ENCODE results near the gene TGFBR3.

TGFBR3 gene

DNA sequence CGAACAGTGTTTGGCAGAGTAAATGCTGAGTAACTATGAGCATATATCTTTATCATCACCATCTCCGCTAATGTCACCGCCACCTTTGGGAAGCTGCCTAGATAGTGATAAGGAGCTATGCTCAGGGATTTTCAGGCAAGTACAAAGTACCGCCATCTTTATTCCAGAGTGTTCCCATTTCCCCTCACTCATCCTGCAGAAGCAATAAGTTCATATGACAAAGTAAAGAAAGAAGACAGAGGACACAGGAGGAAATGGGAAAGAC is 89.6 kb downstream of the TGFBR3 start:
- no peak for DNase-seq

DNA sequence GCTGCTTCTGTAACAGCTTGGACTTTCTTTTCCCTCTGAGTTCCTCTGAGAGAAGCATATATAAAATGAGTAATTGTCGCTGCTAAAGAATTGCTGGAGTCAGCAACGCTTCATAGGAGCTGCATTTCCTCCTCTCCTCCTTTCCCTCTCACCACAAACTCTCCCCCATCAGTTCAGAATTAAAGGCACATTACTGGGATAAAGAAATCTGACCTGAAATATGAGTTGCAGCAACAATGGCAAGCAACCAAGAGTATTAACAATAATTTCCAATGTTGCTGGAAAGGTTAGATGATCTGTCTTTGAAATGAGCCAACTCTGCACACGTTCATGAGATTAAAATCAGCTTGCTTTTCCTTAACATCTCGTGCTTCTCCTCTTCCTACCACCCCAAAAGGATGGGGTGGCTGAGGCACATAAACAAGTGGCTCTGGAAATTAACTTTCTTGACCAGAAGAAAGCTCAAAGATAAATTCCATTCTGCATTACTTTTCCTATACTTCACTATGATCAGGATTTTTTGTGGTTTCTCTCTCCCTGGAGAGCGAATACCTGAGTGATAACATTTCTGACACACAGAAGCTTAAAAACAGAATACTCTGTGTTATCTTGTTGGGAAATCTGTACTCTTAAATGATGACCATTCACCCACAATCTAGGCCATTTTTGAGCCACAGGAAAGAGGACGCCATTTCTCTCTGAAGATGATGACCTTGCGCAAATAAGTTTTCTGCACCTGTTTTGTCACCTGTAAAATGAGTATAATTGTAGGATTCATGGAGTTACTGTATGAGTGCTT is 90.2 kb downstream of the TGFBR3 start:
- no peak for DNase-seq

DNA sequence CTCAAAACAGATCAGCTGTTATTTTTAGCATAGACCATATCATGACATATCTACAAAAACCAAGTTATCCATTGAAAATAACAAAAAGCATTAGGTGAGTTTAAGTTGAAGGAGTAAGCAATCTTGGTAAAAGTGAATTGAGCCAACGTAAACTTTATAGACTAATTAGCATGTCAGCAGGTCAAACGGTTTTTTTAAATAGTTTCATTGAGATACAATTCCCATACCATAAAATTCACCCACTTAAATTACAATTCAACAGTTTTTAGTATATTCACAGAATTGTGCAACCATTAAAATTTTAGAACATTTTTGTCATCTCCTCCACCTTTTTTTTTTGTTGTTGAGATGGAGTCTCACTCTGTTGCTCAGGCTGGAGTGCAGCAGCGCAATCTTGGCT is 92.1 kb downstream of the TGFBR3 start:
- no peak for DNase-seq

DNA sequence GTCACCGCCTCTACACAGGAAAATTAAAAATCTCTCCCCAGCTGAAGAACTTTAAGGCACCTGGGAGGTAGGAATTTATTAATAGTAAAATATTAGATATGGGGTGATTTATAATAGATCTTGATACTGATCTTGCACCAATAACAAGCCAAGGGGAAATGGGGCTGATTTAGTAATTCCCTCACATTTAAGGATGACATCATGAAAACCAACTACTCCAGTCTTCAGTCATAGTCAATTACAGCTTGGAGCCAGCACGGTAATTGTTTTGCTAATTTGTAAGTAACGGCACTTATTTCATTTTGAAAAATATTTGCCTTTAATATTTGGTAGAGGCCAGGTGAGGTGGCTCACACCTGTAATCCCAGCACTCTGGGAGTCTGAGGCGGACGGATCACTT is 92.8 kb downstream of the TGFBR3 start:
- no peak for DNase-seq

DNA sequence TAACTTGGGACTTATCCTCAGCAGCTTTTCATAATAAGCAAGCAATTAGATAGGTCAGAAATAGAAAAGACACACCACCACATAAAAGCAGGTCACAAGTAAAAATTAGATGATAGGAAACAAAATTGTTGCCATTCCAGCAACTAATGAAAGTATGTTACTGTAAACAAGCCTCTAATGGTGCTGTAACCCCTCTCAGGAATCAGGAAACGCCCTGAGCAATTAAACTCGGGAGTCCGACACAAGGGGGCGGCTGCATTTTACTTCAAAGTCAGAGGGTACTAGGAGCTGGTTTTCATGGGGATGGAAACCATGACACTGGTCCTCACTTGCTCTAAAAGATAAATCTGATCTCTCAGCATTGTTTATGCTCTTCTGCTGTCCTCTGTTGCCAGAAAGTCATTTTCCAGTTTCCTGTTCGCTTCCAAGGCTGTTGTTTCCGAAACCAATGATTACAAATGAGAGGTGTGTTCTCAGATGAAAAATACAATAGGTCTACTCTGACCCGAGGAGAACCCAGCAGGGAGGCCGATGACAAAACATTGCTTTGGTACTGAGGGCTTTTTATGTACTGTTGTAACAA is 93.4 kb downstream of the TGFBR3 start:
- DNase-seq = no peak

DNA sequence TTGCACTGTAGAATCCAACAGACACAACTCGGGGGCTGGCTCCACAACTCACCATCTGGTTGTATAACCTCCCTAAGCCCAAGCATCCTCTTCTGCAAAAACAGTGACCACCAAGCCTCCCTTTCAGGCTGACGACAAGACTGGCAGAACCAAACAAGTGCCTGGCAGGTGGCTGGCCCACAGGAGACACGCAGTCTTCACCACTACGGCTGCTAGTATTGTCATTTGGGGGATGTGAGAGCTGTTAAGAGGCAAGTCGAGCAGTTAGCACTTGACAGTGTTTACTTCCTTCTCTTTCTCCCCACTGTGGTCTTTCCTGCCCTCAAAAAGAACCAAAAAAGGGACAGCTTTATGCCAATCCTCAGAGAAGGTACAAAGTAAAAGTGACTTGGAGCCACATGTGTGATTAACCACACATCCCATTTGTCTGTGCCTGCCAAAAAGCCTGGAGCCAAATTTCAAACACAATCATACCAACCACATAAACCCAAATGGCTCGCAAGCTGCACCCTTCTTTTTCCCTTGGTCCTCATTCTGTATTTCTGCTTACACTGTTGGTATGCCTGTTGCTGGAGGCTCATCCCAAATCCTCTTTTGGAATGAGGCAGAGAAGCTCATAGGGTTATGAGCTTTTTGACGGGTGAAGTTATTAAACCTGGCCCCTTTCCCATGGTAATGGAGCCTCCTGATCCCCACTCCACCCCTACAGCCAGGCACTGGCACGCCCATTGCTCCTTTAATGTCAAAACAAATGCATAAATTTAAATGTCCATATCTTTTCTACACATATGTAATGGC is 94.1 kb downstream of the TGFBR3 start:
- DNase-seq = no peak

DNA sequence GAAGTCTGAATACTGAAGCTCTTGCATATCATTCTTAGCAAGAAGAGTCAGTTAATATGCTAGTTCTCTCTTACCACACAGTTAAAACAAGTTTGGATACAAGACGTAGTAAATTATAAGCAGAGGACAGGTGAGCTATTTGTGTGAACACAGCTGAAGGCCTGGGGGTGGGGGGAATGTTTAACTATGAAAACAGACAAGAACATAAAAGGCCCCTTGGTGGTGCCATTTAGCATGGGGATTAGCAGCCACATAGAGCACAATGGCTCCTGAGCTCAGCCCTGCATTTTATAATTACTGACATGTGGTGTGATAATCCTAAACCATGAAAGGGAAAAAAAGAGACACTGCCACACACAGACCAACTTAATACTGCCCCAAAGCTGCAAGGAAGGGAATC is 94.8 kb downstream of the TGFBR3 start:
- DNase-seq = no peak

DNA sequence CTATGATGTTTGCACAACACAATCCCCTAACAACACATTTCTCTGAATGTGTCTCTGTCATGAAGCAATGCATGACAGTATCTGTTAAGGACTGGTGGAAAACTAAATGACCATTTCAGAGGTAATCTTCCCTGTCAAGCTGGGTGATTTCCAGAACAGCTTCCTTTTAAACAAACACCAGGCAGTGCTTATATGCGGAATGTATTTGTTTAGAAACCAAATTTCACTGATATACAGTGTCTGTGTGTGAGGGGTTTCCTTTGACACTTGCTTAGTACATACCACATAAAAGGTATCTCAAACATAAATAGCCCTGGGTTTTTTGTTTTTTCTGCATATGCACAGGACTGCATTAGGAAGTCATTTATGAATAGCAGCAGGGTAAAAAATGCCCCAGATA is 95.6 kb downstream of the TGFBR3 start:
- no peak for DNase-seq

DNA sequence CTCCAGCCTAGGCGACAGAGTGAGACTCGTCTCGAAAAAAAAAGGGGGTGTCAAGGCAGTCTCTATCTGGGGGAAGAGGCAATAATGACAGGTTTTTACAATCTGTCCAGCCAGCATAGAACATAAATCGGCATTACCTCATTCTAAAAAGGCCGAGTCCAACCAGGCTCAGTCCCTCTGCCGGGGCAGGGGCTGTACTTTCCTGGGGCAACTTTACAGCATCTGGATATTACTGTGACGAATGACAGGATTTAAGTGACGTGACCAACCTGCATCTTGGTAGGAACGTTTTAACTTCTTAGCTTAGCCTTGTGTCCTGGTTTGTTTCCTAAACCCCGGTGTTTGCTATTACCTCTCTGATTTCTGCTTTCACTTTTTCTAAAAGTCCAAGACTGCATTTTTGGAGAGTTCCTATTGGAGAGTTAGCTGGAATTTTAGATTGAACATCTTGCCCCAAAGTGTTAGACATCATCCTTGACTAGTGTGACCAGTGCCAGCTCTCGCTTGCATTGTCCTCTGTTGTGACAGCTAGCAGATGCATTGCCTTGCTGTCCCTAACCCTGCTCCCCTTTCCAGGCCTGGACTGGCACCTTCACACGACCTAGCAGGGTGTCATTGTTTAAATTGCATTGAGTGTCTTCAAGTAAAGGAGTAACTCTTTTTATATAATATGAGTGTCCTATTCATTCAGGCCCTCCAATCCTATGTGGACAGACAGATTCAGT is 96.5 kb downstream of the TGFBR3 start:
- DNase-seq = no peak

DNA sequence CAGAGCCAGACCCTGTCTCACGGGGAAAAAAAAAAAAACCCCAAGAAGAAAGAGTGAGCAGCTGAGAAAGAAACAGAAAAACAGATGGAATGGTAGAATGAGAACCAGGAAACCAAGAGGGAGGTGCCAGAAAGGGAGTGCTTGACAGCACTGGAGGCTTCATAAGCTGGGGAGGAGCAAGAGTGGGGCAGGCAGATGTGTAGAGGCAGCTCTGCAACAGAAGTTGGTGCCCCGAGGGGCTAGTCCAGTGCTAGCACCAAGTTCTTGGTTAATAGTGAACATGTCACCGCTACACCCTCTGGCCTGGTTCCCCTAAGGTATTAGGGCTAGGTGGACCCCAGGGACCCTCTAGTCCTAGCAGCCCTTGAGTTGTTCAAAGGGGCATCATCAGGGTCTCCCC is 98.0 kb downstream of the TGFBR3 start:
- no peak for DNase-seq

DNA sequence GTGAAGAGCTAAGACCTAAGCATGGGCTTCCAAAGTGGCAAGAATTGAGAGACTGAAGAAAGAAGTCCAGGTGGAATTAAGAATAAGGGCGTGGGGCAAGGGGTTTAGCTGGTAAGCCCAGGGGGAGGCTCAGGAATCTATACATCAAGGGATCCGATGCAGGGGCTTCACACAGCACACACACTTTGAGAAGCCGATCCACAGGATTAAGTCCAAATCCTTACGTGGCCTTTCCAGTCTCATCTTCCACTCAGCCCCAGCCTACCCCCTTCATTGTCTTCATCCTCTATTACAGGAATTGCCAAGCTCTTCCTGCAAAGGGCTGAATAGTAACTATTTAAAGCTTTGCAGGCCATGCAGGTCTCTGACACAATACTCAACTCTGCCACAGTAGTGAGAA is 101.3 kb downstream of the TGFBR3 start:
- no peak for DNase-seq

DNA sequence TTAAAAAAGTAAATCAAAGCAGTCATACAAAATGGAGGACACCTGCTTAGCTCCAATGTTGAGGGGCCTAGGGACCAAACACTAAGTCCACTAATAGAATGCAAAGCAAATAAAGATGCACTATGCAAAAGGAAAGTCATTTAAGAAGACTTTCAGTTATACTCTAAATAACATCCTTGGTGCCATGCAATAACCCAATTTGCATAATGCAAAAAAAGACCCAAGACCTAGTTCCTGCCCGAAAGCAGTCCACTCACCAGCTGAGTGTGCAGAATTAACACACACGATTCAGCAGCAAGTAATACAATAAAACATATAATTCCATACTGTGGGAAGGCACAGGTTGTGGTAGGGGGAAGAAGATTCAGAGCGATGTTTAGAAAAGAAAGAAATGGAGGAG is 101.8 kb downstream of the TGFBR3 start:
- DNase-seq = no peak

DNA sequence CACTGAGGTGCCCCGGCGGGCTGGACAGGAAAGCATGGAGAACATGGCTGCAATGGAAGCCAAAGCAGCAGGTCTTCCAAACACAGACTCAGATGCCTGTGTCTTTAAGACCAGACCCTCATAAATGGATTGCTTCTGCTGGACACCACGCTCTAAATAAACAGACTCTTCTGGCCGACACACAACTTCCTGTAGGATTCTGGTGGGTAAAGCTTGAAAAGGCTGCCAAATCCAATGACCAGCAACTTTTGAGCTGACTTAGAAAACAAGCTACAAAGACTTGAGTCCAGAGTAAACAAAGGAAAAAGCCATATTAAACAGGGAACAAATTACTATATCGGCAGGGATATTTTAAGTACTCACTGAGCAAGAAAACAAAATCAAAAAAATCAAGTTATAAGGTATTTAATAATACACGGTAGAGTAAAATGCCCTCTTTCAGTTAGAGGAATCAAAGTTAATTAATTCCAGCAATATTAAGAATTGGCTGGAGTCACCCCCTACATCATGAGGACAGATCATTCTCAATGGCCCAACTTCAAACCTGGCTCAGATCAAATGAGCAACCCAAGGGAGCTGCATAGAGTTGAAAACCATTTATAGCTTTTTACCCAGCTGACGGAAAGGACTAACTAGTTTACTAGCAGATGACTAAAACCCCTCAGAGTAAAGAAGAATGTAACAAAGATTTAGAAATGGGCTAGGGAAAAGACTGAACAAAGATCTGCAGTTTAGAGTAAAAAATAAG is 102.4 kb downstream of the TGFBR3 start:
- no peak for DNase-seq

DNA sequence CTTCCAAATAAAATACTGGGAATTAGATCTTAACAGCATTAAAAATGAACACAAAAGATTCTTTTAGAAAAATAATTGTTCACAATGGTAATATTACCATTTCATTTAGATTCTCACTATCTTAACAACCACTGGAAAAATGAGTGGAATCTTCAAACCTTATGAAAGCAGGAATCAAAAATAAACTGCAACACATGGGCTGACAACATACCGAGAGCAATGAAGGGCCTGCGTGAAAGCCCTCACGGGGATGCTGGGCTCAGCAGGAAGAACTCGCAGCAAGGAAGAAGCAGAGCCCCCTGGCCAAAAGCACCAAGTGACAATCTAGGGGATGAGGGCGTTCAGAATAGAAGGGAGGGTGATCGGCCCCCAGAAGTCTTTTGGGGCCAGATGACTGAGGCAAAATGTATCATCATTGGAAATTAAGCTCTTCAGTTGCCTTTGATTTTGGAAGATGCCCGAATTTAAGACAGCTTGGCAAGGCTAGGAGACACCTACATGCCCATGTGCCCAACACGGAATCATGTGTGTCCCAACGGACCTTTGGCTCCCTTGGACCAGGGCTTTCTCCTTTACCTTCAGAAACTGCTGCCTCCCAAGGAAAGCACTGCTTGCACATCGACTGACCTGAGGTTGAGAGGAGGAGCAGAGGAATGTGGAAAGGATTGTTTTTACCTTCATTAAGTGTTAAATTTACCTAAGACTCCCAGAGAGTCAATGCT is 103.9 kb downstream of the TGFBR3 start:
- DNase-seq = no peak

DNA sequence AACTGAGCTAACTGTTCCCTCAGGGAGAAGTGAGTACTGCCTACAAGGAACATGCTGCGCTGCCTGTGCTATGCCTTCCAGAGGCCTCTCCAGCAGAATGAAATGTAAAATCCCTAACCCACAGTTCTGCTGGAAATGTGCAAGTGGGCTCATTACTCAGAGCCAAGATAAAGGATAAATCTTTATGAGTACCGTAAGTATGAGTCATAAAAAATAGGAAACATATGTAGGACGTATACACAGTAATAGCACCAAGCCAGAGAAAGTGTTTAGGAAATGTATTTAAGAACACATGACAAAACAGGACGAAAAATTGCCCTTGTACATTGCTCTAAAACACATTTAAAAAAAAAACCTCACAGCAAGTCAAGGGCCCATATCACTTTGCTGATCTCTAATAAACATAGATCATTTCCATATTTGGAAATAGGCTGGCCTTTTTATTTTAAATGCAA is 104.6 kb downstream of the TGFBR3 start:
- no peak for DNase-seq

DNA sequence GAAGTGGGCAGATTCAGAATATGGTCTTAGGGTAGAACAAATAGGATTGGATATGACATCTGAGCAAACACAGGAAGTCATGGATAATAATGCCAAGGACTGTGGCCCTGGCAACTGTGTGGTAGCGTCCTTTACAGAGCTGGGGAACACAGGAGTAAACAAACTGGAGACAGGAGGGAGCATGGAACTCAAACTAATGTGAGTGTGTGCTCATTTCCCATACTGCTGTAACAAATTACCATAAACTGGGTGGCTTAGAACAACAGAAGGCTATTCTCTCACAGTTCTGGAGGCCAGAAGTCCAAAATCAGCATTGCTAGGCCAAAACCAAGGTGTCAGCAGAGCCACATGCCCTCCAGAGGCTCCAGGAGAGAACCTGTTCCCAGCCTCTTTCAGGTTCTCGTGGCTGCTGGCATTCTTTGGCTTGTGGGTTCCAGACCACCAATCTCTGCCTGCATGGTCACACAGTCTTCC is 106.4 kb downstream of the TGFBR3 start:
- DNase-seq = no peak

DNA sequence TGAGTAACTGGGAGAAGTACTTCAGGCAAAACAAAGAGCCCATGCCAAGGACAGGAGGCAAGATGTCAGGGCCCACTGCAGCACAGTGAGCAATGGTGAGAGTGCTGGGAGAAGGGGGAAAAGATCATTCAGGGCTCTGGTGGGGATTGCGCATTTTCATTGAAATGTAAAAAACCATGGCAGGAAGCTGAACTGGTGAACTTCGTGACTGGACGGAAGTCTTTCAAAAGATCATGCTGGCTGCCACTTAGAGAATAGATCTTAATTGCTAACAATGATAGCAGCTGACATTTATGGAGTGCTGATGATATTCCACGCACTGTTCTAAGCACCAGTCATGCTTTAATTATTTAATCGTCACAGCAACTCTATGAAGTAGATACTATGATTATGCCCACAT is 107.0 kb downstream of the TGFBR3 start:
- DNase-seq = no peak

DNA sequence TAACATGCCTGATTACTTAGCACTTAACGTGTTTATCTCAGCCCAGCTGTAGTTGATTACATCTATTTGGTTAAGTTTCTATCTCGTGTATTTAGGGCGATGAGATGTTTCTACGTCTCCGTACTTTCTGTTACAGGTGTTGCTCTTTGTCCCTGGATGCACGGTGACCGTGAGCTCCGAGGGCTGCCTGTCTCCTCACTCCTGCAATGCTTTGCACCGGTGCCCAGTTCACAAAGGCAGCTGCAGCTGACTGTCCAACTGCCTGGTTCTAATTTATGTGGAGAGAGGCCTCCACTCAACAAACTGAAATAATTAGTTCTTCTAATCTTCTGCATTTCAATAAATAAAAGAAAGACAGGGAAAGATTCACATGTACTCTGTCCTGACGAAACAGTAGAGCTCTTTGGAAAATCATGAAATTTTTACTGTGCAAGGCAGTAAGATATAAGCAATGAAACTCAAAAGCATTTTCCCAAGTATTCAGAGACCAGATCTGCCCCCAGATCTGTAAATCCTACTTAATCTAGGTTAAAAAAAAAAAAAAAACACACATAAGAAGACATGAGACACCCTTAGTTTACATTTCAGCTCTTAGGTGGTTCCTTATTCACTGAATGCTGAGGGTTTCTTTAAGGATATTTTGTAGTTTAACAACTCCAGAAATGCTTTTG is 108.2 kb downstream of the TGFBR3 start:
- no peak for DNase-seq

DNA sequence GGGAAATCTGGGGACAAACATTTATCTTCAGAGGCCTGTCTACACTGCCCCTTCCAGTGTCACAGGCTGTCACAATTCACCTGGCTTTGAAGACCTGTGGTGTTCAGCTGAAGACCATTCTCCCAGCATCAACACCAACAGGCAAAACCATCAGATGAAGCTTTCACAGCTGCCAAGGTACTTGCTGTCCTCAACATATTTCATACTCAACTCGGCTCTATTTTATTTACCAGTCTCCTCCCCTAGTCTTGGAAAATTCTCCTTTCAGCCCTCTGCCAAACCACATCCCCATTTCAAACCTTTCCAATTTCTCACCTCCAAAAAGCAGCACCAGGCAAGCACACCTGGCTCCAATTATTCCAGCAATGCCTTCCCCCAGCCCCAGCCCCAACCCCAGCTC is 108.8 kb downstream of the TGFBR3 start:
- DNase-seq = no peak

DNA sequence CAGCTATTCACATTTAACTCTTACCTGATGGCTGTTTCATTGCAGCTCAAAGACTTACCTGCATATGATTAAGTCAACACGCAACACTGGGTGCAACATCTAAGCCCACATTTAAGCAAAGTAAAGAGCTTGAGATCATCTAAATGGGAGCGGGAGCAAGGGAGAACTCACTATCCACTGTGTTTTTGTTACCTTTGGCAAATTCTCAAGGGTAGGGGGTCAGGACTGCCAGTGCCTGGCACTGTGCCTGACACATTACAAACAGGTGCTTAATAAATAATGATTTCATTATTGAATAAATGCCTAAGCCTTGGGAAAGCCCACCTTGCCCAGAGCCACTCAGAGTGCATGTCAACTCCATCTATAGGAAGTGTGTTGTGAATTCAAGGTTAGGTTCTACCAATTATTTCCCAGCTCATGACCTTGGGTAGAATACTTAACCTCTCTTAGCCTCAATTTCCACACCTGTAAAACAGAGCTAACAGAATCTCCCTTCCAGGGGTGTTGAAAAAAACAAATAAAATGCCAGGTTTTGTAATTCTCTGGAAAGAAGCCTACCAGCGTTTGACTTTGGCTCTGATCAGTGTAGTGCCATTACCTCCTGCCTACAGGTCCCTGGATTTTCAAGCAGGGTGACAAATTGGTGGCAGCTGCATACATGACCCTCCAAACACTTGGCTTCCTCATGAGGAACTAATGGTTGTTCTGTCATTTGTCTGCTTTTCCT is 109.7 kb downstream of the TGFBR3 start:
- no peak for DNase-seq

DNA sequence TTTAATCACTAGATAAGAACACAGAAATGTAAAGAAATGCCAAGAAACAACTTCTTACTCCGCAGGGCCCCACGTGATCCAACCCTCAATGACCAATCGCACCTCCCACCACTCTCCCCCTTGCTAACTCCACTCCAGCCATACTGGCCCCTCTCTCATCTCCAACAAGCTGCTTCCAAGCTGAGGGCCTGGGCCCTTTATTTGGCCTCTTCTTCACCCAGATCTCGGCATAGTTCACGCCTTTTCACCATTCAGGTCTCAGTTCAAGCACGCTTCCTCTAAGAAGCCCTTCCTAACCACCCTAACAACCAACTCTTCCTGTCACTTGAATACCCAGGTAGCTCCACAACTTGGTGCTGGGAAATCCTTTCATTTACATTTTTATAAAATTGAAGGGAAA is 110.7 kb downstream of the TGFBR3 start:
- DNase-seq = no peak

All from NCI-H446 treated with DMSO at 0.1 percent for 48 hours (cell line).